ENCODE data around the gene PPP4R2.
A peak's percentile ranks its signal among the peaks of the same experiment; 100 is the strongest.
"Not testable (repeated sequence)": the region's sequence is repeated elsewhere in the genome, so short reads cannot be mapped to it uniquely, and the experiment has no call there.

Gene PPP4R2

DNA sequence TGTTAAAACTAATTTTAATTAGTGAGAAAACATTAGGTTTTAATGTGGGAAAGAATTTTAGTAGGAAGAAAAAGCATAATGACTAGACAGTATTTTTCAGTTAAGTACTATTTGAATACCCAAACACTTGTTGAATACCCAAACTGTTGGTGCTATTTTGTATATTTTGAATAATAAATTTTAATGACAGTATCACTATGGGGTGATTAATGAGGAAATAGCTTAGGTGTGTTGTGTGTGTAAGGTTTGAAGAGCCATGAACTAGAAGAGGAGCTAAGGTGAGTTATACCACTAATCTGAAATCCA, 60.2 kb downstream of the PPP4R2 start:
- H3K27me3 ChIP-seq (ENCODE audit: insufficient read depth, poor library complexity, severe bottlenecking) = no peaks in the 10 kb centered on the region
- DNase-seq (ENCODE audit: low read depth in 1 of 2, low spot score in 1 of 2) = no peak
- TF ChIP-seq SPI1 (IDR thresholded peaks at IDR 0.05; ENCODE audit: borderline replicate concordance, low read depth) (no peak), REST (IDR thresholded peaks at IDR 0.05; ENCODE audit: insufficient replicate concordance, low read depth) (no peak), CTCF (IDR thresholded peaks at IDR 0.05; ENCODE audit: insufficient read depth, low read length) (no peak), POLR2AphosphoS5 (IDR thresholded peaks at IDR 0.05; ENCODE audit: low read depth) (no peak), GABPA (IDR thresholded peaks at IDR 0.05; ENCODE audit: low read depth) (no peak)
- H3K27ac ChIP-seq (replicated peaks) = peak overlapping the region; percentile 3; the same call in 1 of the 2 replicates
- no peak overlapping the region for H3K4me3 ChIP-seq (replicated peaks; ENCODE audit: insufficient read depth, low read length)

DNA sequence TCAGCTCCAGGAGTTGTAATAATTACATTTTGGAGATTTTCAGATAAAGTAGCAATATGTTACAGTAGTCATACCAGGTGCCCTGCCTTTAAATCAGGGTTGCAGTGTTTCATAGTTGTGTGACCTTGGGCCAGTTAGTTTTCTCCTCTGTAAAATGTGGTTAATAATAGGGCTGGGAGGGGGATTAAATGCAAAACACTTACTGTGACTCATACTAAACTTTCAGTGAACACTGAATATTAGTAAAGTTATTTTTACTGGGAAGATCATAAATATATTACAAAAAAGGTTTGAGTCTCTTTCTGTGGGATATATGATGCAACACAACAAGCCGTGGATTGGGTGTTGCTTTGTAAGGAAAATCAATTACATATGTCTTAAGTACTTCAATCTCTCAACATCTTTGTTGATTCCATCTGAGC, 63.7 kb downstream of the PPP4R2 start:
- DNase-seq (ENCODE audit: low read depth in 1 of 2, low spot score in 1 of 2) = no peak
- no peak overlapping the region for H3K4me3 ChIP-seq (replicated peaks; ENCODE audit: insufficient read depth, low read length)
- no peak for TF ChIP-seq POLR2AphosphoS5 (IDR thresholded peaks at IDR 0.05; ENCODE audit: low read depth)
- no peak for TF ChIP-seq REST (IDR thresholded peaks at IDR 0.05; ENCODE audit: insufficient replicate concordance, low read depth)
- TF ChIP-seq GABPA (IDR thresholded peaks at IDR 0.05; ENCODE audit: low read depth) = no peak
- TF ChIP-seq CTCF (IDR thresholded peaks at IDR 0.05; ENCODE audit: insufficient read depth, low read length) = no peak
- TF ChIP-seq SPI1 (IDR thresholded peaks at IDR 0.05; ENCODE audit: borderline replicate concordance, low read depth) = no peak

GRCh38 chr3:73061416-73061815, 64.8 kb downstream of the PPP4R2 start, which contains the start of gene EBLN2:
Gene EBLN2, plus strand, starts transcription at chr3:73061659. Its CDS starts 423 bp downstream, at chr3:73062082.
- DNase-seq (ENCODE audit: low read depth in 1 of 2, low spot score in 1 of 2) = no peak
- Histone ChIP-seq H3K27me3 (ENCODE audit: insufficient read depth, poor library complexity, severe bottlenecking) (no peaks in the 10 kb centered on the region), H3K4me3 (replicated peaks; ENCODE audit: insufficient read depth, low read length) (no peak within 1 kb of the TSS), H3K27ac (replicated peaks) (no peak within 1 kb of the TSS)
- TF ChIP-seq POLR2AphosphoS5 (IDR thresholded peaks at IDR 0.05; ENCODE audit: low read depth) (no peak), CTCF (IDR thresholded peaks at IDR 0.05; ENCODE audit: insufficient read depth, low read length) (no peak), GABPA (IDR thresholded peaks at IDR 0.05; ENCODE audit: low read depth) (no peak), SPI1 (IDR thresholded peaks at IDR 0.05; ENCODE audit: borderline replicate concordance, low read depth) (no peak), REST (IDR thresholded peaks at IDR 0.05; ENCODE audit: insufficient replicate concordance, low read depth) (no peak)

More for the DNA sequence above, 63.7 kb downstream of the PPP4R2 start:
- Histone ChIP-seq H3K27ac (replicated peaks) (no peak overlapping the region), H3K27me3 (ENCODE audit: insufficient read depth, poor library complexity, severe bottlenecking) (no peaks in the 10 kb centered on the region)

GRCh38 chr3:73066243-73066642, 69.6 kb downstream of the PPP4R2 start:
- DNase-seq (ENCODE audit: low read depth in 1 of 2, low spot score in 1 of 2); H3K27me3 ChIP-seq (ENCODE audit: insufficient read depth, poor library complexity, severe bottlenecking); H3K27ac ChIP-seq (replicated peaks); H3K4me3 ChIP-seq (replicated peaks; ENCODE audit: insufficient read depth, low read length): not testable (repeated sequence)
